Measurements from ENCODE around the gene CCDC107.
"Not testable (repeated sequence)": the region's sequence is repeated elsewhere in the genome, so short reads cannot be mapped to it uniquely, and the experiment has no call there.

DNA sequence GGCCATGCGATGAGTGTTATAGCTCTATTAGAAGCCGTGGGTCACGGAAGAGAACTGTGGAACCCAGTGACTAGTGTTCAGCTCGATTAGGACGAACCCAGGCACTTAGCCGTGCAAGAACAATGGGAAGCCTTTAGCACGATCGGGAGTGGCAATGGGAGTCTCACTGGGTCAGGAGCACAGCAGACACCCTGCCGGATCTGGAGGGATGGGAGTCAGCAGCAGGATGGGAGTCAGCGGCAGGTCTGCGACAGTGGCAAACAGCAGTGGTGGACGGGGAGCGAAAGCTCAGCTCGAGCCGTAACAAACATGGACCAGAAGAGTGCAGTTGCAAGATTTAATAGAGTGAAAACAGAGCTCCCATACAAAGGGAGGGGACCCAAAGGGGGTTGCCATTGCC lies 17.7 kb upstream of the CCDC107 start:
- TF ChIP-seq, protein P1, sequence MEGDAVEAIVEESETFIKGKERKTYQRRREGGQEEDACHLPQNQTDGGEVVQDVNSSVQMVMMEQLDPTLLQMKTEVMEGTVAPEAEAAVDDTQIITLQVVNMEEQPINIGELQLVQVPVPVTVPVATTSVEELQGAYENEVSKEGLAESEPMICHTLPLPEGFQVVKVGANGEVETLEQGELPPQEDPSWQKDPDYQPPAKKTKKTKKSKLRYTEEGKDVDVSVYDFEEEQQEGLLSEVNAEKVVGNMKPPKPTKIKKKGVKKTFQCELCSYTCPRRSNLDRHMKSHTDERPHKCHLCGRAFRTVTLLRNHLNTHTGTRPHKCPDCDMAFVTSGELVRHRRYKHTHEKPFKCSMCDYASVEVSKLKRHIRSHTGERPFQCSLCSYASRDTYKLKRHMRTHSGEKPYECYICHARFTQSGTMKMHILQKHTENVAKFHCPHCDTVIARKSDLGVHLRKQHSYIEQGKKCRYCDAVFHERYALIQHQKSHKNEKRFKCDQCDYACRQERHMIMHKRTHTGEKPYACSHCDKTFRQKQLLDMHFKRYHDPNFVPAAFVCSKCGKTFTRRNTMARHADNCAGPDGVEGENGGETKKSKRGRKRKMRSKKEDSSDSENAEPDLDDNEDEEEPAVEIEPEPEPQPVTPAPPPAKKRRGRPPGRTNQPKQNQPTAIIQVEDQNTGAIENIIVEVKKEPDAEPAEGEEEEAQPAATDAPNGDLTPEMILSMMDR (conservative IDR thresholded peaks at IDR 0.05 in 1 of 2, IDR thresholded peaks at IDR 0.05 in 1 of 2; ENCODE audit: low read depth in 1 of 2, low read length in 2 of 2): not testable (repeated sequence)
- TF ChIP-seq EZH2 (IDR thresholded peaks at IDR 0.05; ENCODE audit: low read length, missing control alignments): not testable (repeated sequence)

All from fibroblast of lung (primary cell).